Endothelial cell of umbilical vein (primary cell): ENCODE measurements around the gene ACTA2. TPM values are rescaled to one million over a fixed set of nuclear protein-coding genes. Genes with fewer than 3 reads are reported as not detected.

Experiments used
- BruUV-seq: library from RNA; stranded (reverse); fragments of 400-500 nt; replicated peaks from 2 replicates; lab custom pipeline; 2021; lab: Mats Ljungman, UMichigan
- CTCF ChIA-PET: fragments of 300-600, 350-600 bp; sonication (Branson Sonifier 250); formaldehyde crosslinking; loops from one replicate; lab custom pipeline; 2021; ENCODE audit warnings: antibody characterized with exemption, inconsistent platforms; lab: Charles Lee
- POLR2A ChIA-PET: fragments of 300-600, 350-600 bp; sonication (Branson Sonifier 250); formaldehyde crosslinking; loops from one replicate; lab custom pipeline; 2021; ENCODE audit warnings: antibody characterized with exemption, inconsistent platforms; lab: Charles Lee
- DNase-seq: peaks from one replicate; pipeline ENCODE4 v3.0.0-alpha.2; 2011; ENCODE audit warnings: low read depth, low spot score
- FAIRE-seq: peaks from 2 replicates; lab custom pipeline; 2011; peaks lifted over from hg19 to GRCh38; lab: Jason Lieb, UNC
- H2AFZ ChIP-seq: 2 replicates; pipeline ENCODE4 v1.6.0; 2012; ENCODE audit warnings: low read depth, low read length, control low read depth, inconsistent platforms
- H3K27ac ChIP-seq: 2 replicates; pipeline ENCODE4 v1.5.1; 2011; ENCODE audit warnings: low read depth, mild to moderate bottlenecking, control low read depth, low read length, moderate library complexity; ENCODE audit not compliant: insufficient read depth
- H3K27me3 ChIP-seq, 2 experiments: 2 replicates each; pipeline versions ENCODE4 v1.6.0 to v1.6.1; 2011; ENCODE audit warnings: low read length in 2 of 2, mixed read lengths in 1 of 2; ENCODE audit not compliant: control insufficient read depth in 2 of 2, insufficient read depth in 2 of 2
- H3K36me3 ChIP-seq, 2 experiments: 2 replicates in 1 of 2; 3 replicates in 1 of 2; pipeline ENCODE4 v1.5.1; 2011; ENCODE audit warnings: low read length in 2 of 2, mild to moderate bottlenecking in 1 of 2, moderate library complexity in 1 of 2; ENCODE audit not compliant: control insufficient read depth in 2 of 2, insufficient read depth in 2 of 2; ENCODE audit errors: extremely low read depth in 1 of 2
- H3K4me1 ChIP-seq: 3 replicates; pipeline ENCODE4 v1.5.1; 2011; ENCODE audit warnings: mild to moderate bottlenecking, low read length; ENCODE audit not compliant: control insufficient read depth, insufficient read depth; ENCODE audit errors: extremely low read depth
- H3K4me2 ChIP-seq: 2 replicates; pipeline ENCODE4 v1.6.1; 2011; ENCODE audit warnings: low read length, control low read depth, mixed read lengths; ENCODE audit not compliant: insufficient read depth
- H3K4me3 ChIP-seq, 3 experiments: fragments of 200-600 bp in 1 of 3; sonication (generic), shearing (Covaris generic) in 1 of 3; replicated peaks in 1 of 3; 2 replicates each; pipeline ENCODE4 v1.5.1; 2011 to 2016; ENCODE audit warnings: control low read depth in 3 of 3, low read length in 3 of 3, mild to moderate bottlenecking in 2 of 3, inconsistent platforms in 1 of 3, low read depth in 1 of 3, moderate library complexity in 1 of 3; ENCODE audit not compliant: insufficient read depth in 1 of 3
- H3K79me2 ChIP-seq: 2 replicates; pipeline ENCODE4 v1.6.0; 2012; ENCODE audit warnings: low read length, inconsistent platforms; ENCODE audit not compliant: control insufficient read depth, insufficient read depth
- H3K9ac ChIP-seq: replicated peaks from 2 replicates; pipeline ENCODE3; 2011; ENCODE audit warnings: low read length, control low read depth; ENCODE audit not compliant: insufficient read depth; ENCODE audit errors: extremely low read depth
- H3K9me1 ChIP-seq: replicated peaks from 3 replicates; pipeline ENCODE4 v1.6.0; 2011; ENCODE audit warnings: mild to moderate bottlenecking, low read length; ENCODE audit not compliant: control insufficient read depth, insufficient read depth; ENCODE audit errors: extremely low read depth
- H3K9me3 ChIP-seq: replicated peaks from 2 replicates; pipeline ENCODE4 v1.5.1; 2012; ENCODE audit warnings: low read length, inconsistent platforms; ENCODE audit not compliant: control insufficient read depth, insufficient read depth
- H4K20me1 ChIP-seq: replicated peaks from 2 replicates; pipeline ENCODE3; 2011; ENCODE audit warnings: mild to moderate bottlenecking, low read length; ENCODE audit not compliant: control insufficient read depth, insufficient read depth; ENCODE audit errors: extremely low read depth
- EZH2 ChIP-seq: IDR thresholded peaks from 2 replicates; pipeline ENCODE4 v1.6.1; 2012; ENCODE audit warnings: borderline replicate concordance, low read depth, mild to moderate bottlenecking, moderate library complexity, low read length, inconsistent platforms; ENCODE audit not compliant: severe bottlenecking
- GATA2 ChIP-seq: IDR thresholded peaks from 2 replicates; pipeline ENCODE4 v1.7.0; 2011; ENCODE audit warnings: low read depth, mild to moderate bottlenecking, moderate library complexity, mixed read lengths, low read length; ENCODE audit not compliant: insufficient read length, insufficient read depth
- JUN ChIP-seq: IDR thresholded peaks from 2 replicates; pipeline ENCODE4 v1.6.1; 2011; ENCODE audit warnings: borderline replicate concordance, low read depth; ENCODE audit not compliant: insufficient read length, insufficient read depth
- POLR2A ChIP-seq: IDR thresholded peaks from 2 replicates; pipeline ENCODE4 v1.6.1; 2012; ENCODE audit warnings: low read depth, mild to moderate bottlenecking, control low read depth, low read length
- POLR2AphosphoS5 ChIP-seq: IDR thresholded peaks from 2 replicates; pipeline ENCODE4 v1.6.1; 2012; ENCODE audit warnings: low read depth, mild to moderate bottlenecking, control low read depth, low read length, moderate library complexity; ENCODE audit not compliant: insufficient read depth
- dilution Hi-C: fragments of 300-500 bp; cut with MboI; formaldehyde crosslinking; loops from one replicate; pipeline ENCODE4 v1.15.0; 2019; ENCODE audit warnings: low sequenced_read_pairs; ENCODE audit not compliant: extremely low pct_ligation_motif_present
- intact Hi-C: fragments of 100-400 bp; cut with micrococcal nuclease; formaldehyde crosslinking; loops from one replicate; pipeline ENCODE4 v1.10.0; 2022
- polyA plus RNA-seq, 4 experiments: library from polyadenylated mRNA; depleted of rRNA in 3 of 4; stranded (reverse) in 3 of 4; unstranded in 1 of 4; fragments of >200 nt; gene quantifications; 2 replicates each; pipeline versions ENCODE4 v1.2.1 to v1.2.3, GENCODE V29; 2011 to 2012; ENCODE audit warnings: missing spikeins in 1 of 4
- total RNA-seq: library from RNA; stranded (reverse); gene quantifications from 2 replicates; pipeline ENCODE4 v1.2.3, GENCODE V29; 2021

Gene ACTA2
- total and polyA plus RNA-seq, 2 donors (not counting 3 experiments of a cell fraction or from before 2014, with no cell fraction given) = 6.3 to 9.7 TPM

GRCh38 chr10:89001024-89001728 lies 48.6 kb upstream of the ACTA2 start:
- Histone ChIP-seq H2AFZ (no peak overlapping the region), H3K9me3 (no peaks in the 10 kb centered on the region), H4K20me1 (no peaks in the 10 kb centered on the region), H3K9ac (no peak overlapping the region), H3K27me3 (peaks cover 0 to 8% of the 10 kb centered on the region in 2 experiments), H3K4me3 (no peak overlapping the region), H3K79me2 (no peaks in the 10 kb centered on the region), H3K36me3 (no peaks in the 10 kb centered on the region), H3K4me2 (no peak overlapping the region), H3K4me1 (peaks cover 14% of the 10 kb centered on the region), H3K9me1 (no peaks in the 10 kb centered on the region), H3K27ac (no peak overlapping the region)
- TF ChIP-seq GATA2 (no peak), POLR2A (no peak), POLR2AphosphoS5 (no peak)
- FAIRE-seq (no peak), DNase-seq (no peak)
- POLR2A ChIA-PET = interaction anchor here (0.7 to 0.9 kb wide), 2 partner anchors 10 to 11 kb away, joined by 3 read pairs; no protein-coding TSS in a partner anchor
- no TSS peak for BruUV-seq
- dilution Hi-C loops (no loop called here), intact Hi-C loops (no loop called here)
- CTCF ChIA-PET = interaction anchor here (0.8 to 2.3 kb wide), 3 partner anchors 9 to 69 kb away, joined by 3 to 8 read pairs (median 3); no protein-coding TSS in a partner anchor

DNA sequence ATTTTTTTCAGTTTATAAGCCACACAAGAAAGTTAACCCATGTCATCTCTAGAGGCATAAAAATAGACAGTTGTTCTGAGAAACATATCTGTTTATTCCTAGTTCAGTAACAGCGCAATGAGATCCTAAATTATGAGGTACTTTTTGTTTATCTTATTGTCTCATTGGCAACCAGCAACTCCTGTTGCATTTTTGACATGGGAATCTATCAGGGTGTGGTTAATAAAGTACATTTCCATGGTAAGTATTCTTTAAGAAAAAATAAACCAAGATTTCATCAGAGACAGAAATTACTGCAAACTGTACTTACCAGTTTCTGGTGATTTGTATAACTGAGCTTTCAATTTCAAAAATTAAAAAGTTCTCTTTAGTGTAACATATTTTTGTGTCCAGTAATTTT lies 47.1 kb upstream of the ACTA2 start:
- H3K36me3 ChIP-seq = no peaks in the 10 kb centered on the region
- ChIA-PET POLR2A (no interaction called here), CTCF (interaction anchor here (2.3 kb wide), 1 partner anchor 12 kb away, joined by 8 read pairs; no protein-coding TSS in a partner anchor)
- FAIRE-seq (no peak), DNase-seq (no peak)
- intact Hi-C loops = no loop called here
- no peak overlapping the region for H3K4me3 ChIP-seq
- H3K9me1 ChIP-seq = no peaks in the 10 kb centered on the region
- no peak overlapping the region for H2AFZ ChIP-seq
- H3K9ac ChIP-seq = no peak overlapping the region
- no TSS peak for BruUV-seq
- no peak overlapping the region for H3K4me2 ChIP-seq
- TF ChIP-seq JUN (no peak), EZH2 (no peak), GATA2 (no peak)
- peaks cover 14% of the 10 kb centered on the region for H3K4me1 ChIP-seq
- H3K79me2 ChIP-seq = no peaks in the 10 kb centered on the region
- dilution Hi-C loops = loop anchor here (25.0 kb wide), 1 partner anchor 213 kb away; the partner anchor contains the start of gene CH25H
- peaks cover 0 to 8% of the 10 kb centered on the region in 2 experiments for H3K27me3 ChIP-seq
- H4K20me1 ChIP-seq = no peaks in the 10 kb centered on the region
- H3K9me3 ChIP-seq = no peaks in the 10 kb centered on the region
- H3K27ac ChIP-seq = no peak overlapping the region
